PFSK-1 (cell line): ENCODE data around the gene BCAS3.

Experiments used
- FOXP2 ChIP-seq: optimal IDR thresholded peaks from 2 replicates; pipeline ENCODE3; 2011; ENCODE audit warnings: borderline replicate concordance, control low read depth, inconsistent platforms; ENCODE audit not compliant: insufficient read depth; ENCODE audit errors: extremely low read length, extremely low read depth
- POLR2AphosphoS5 ChIP-seq: IDR thresholded peaks from 2 replicates; pipeline ENCODE4 v1.6.1; 2012; ENCODE audit warnings: low read depth, mild to moderate bottlenecking, control low read depth, low read length, moderate library complexity
- REST ChIP-seq, 2 experiments: IDR thresholded peaks; 2 replicates each; pipeline versions ENCODE4 v1.6.1 to v1.8.0; 2011 to 2012; ENCODE audit warnings: low read depth in 2 of 2, low read length in 2 of 2, control low read depth in 1 of 2, inconsistent platforms in 1 of 2, mild to moderate bottlenecking in 1 of 2, moderate library complexity in 1 of 2; ENCODE audit not compliant: insufficient read depth in 1 of 2
- SIN3A ChIP-seq: IDR thresholded peaks from 2 replicates; pipeline ENCODE4 v1.6.1; 2012; ENCODE audit warnings: mild to moderate bottlenecking, low read length, moderate library complexity, borderline replicate concordance; ENCODE audit not compliant: insufficient read depth
- TAF1 ChIP-seq: IDR thresholded peaks from 2 replicates; pipeline ENCODE4 v1.6.1; 2012; ENCODE audit warnings: low read length, control low read depth, borderline replicate concordance; ENCODE audit not compliant: insufficient read depth

The BCAS3 gene

GRCh38 chr17:60803059-60803458 lies 125.4 kb downstream of the BCAS3 start:
- TF ChIP-seq POLR2AphosphoS5 (no peak), TAF1 (no peak), REST (IDR thresholded peaks at IDR 0.05; ENCODE audit: insufficient read depth in 1 of 2, low read depth in 2 of 2, low read length in 2 of 2) (no peak), FOXP2 (no peak), SIN3A (no peak)

GRCh38 chr17:60804831-60805230 lies 127.2 kb downstream of the BCAS3 start:
- TF ChIP-seq TAF1, result no peak
- no peak for TF ChIP-seq FOXP2
- TF ChIP-seq POLR2AphosphoS5, result no peak
- TF ChIP-seq REST (IDR thresholded peaks at IDR 0.05; ENCODE audit: insufficient read depth in 1 of 2, low read depth in 2 of 2, low read length in 2 of 2), result no peak
- no peak for TF ChIP-seq SIN3A

GRCh38 chr17:60809421-60809820 lies 131.8 kb downstream of the BCAS3 start:
- TF ChIP-seq TAF1 (no peak), SIN3A (no peak), REST (IDR thresholded peaks at IDR 0.05; ENCODE audit: insufficient read depth in 1 of 2, low read depth in 2 of 2, low read length in 2 of 2) (no peak), POLR2AphosphoS5 (no peak), FOXP2 (no peak)

GRCh38 chr17:60817192-60817591 lies 139.5 kb downstream of the BCAS3 start:
- TF ChIP-seq FOXP2 (no peak), POLR2AphosphoS5 (no peak)

GRCh38 chr17:60819447-60820130 lies 141.9 kb downstream of the BCAS3 start:
- TF ChIP-seq FOXP2 (no peak), POLR2AphosphoS5 (no peak), SIN3A (no peak), TAF1 (no peak), REST (IDR thresholded peaks at IDR 0.05; ENCODE audit: insufficient read depth in 1 of 2, low read depth in 2 of 2, low read length in 2 of 2) (no peak)
